Erythroblast (primary cell): Measurements from ENCODE around the gene HCFC1.

Experiments used
- GATA1 ChIP-seq: IDR thresholded peaks from 2 replicates; pipeline ENCODE4 v1.6.1; 2011; ENCODE audit warnings: low read depth, mild to moderate bottlenecking, control low read depth, low read length, moderate library complexity
- POLR2A ChIP-seq: IDR thresholded peaks from 2 replicates; pipeline ENCODE4 v1.6.1; 2011; ENCODE audit warnings: mild to moderate bottlenecking, low read length

DNA sequence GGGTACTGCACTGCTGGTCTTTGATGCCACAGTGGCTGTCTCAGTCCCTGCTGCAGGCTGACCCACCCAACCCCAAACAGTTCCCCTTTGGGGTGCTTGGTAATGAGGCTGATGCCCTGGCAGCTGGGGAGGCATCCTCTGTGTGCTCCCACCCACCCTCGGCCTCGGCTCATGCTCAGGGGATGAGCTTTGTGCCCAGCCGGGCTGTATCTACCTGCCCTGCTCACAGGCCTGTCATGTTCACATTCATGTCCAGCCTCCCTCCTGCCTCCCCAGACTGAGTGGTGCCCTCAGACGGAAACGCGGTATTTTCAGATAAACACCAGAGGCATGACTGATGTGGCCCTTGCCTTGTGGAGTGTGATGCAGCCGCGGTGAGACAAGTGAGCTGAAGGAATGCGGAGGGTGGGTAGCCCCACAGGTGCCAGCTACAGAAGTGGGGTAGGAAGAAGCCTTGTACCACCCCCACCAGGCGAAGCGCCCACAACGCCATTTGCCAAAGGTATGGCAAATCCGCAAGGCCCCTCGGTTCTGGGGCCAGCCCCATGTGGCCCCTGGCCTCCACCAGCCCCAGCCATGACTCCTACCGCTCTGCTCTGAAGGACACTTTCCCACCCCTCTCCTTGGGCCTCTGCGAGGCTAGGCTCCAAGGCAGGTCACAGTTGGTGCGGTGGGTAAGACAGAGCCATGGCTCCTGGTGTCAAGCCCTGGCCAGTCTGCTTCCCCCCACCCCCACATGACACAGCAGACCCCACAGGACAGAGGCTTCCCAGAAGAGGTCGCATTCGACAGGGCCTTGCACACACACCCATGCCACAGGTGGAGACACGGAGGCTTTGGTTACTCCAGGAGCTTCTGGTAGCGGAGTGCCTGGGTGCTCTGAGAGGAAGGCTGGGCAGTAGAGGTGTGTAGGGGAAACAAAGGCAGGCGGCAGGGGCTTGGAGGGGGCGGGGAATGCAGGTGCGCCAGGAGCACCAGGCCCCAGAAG lies 25.4 kb downstream of the HCFC1 start:
- TF ChIP-seq POLR2A (no peak), GATA1 (no peak)
